Right hindlimb (tissue), 1 donor: Measurements from ENCODE around the gene REEP3.
A peak's percentile ranks its signal among the peaks of the same experiment; 100 is the strongest.

ENCODE experiments used
- DNase-seq: peaks from one replicate; pipeline ENCODE4 v3.0.0-alpha.2; 2018

The REEP3 gene

DNA sequence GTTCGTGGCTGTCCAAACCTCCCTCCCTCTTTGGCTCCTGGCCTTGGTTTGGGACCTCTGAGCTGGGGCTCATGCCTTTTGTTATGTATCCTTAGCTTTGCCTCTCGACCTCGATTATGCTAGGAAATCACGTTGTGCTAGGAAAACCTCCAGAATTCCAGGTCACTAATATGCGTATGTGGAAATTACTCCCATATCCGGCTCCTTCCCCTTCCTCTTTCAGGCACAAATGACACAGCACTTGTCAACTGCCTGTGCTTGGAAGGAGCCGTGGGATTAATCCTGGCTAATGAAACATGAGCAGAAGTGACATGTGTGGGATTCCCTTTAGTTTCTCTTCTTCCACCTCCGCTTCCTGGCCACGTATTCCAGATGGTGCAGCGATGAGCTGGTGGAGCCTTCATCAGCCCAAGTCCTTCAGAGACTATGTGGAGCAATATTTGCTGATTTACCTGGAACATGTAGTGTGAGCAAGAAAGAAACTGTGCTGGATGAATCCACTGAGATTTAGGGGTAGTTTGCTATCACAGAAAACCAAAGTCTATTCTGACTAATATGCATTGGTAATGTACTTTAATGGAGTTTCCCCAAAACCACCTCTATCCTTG, 149.2 kb downstream of the REEP3 start:
- peak; percentile 42 for DNase-seq

- no peak for DNase-seq
Measured at GRCh38 chr10:63671317-63671937, 150.2 kb downstream of the REEP3 start.

- DNase-seq = no peak
Measured at GRCh38 chr10:63672491-63672890, 151.3 kb downstream of the REEP3 start.

DNA sequence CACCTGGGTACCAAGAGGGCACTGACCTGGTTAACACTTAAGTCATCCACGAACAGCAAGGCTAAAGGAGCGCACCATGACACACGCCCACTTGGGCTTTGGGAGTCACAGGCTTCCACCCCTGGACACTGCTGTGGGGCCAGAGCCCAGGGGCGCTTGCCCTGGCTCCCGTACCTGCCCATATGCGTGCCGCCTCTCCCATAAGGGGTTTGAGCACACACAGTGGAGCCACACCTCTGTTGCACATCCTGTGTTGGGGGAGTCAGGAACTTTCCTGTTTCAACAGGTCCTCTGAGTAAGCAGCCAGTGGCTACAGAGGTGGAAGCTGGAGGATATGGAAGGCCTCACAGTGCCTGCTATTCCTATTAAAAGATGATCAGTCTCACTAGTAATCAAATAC, 152.0 kb downstream of the REEP3 start:
- DNase-seq = no peak

- DNase-seq = no peak
Measured at GRCh38 chr10:63673846-63674245, 152.6 kb downstream of the REEP3 start.
